Measurements from ENCODE around the gene MUC15. TPM values are rescaled to one million over a fixed set of nuclear protein-coding genes. Genes with fewer than 3 reads are reported as not detected.

The MUC15 gene
- total RNA-seq, 2 experiments from 2014 or later = not detected

DNA sequence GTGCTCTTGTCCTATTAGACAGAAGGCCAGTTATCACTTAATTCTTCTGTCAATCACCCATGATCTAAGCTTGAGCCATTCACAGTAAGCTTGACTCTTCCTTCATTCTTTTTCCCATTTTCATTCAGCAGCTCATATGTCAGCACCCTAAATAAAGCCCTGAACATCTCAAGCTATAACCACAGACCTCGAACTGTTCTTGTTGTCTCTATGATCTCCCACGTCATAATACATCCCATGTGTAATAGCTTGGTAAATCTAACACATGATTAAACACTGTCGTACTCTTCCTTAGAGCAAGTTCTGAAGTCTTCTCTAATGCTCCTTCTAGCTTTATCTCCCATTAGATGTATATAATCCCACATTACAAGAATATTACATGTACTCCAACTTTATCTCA, 14.4 kb downstream of the MUC15 start:
- intact Hi-C loops (cut with micrococcal nuclease) = no loop called here
- no peaks in the 10 kb centered on the region for H3K27me3 Mint-ChIP-seq
- H3K9me3 Mint-ChIP-seq = peaks cover 7% of the 10 kb centered on the region
- POLR2A ChIA-PET = no interaction called here
- CTCF ChIA-PET = no interaction called here
- H3K27ac Mint-ChIP-seq = no peak overlapping the region
- H3K36me3 Mint-ChIP-seq = no peaks in the 10 kb centered on the region
- no peaks in the 10 kb centered on the region for H3K4me1 Mint-ChIP-seq (ENCODE audit: low read depth)
- DNase-seq = no peak
- H3K4me3 Mint-ChIP-seq = no peak overlapping the region

DNA sequence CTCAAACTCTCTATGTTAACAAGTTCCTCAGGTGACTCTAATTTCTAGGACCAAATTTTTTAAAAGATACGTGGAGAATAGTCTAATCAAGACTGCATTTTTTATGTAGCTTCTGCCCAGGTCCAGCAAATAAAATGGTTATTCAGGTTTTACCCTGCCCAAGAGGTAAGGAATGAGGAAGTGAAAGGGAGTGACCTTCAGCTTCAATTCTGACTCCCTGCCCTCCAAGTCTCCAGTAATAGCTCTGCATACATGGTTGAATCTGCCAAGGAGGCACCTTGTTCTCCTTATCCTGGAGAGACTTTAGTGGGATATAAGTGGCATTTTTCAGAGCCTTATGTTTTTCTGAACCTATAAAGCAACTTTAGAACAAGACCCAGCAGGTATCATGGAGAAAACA, 15.5 kb downstream of the MUC15 start:
- H3K4me3 Mint-ChIP-seq = no peak overlapping the region
- intact Hi-C loops (cut with micrococcal nuclease) = no loop called here
- no peaks in the 10 kb centered on the region for H3K4me1 Mint-ChIP-seq (ENCODE audit: low read depth)
- ChIA-PET CTCF (no interaction called here), POLR2A (no interaction called here)
- H3K36me3 Mint-ChIP-seq = no peaks in the 10 kb centered on the region
- H3K27me3 Mint-ChIP-seq = no peaks in the 10 kb centered on the region
- no peak overlapping the region for H3K27ac Mint-ChIP-seq
- no peak for DNase-seq
- peaks cover 10% of the 10 kb centered on the region for H3K9me3 Mint-ChIP-seq

DNA sequence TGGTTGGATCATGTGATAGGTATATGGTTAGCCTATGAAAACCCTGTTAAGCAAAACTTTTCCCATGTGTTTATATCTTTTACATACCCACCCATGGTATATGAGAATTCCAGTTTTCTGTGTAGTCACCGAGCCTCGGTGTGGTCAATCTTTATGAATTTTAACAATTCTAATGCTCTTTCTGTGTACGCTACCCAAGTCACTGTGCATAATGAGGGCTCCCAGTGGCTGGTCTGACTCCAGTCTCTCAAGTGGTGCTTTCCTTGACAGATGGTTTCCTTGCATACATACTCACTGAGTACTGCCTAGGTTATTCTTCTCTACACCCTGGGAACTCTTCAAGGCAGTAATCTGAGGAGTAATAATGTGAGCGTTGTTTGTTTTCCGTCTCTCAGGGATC, 17.6 kb downstream of the MUC15 start:
- DNase-seq = no peak
- Mint-ChIP-seq H3K4me1 (ENCODE audit: low read depth) (no peaks in the 10 kb centered on the region), H3K36me3 (no peaks in the 10 kb centered on the region), H3K4me3 (no peak overlapping the region), H3K9me3 (peaks cover 7% of the 10 kb centered on the region), H3K27ac (no peak overlapping the region), H3K27me3 (no peaks in the 10 kb centered on the region)
- CTCF ChIA-PET = no interaction called here
- intact Hi-C loops (cut with micrococcal nuclease) = no loop called here
- POLR2A ChIA-PET = no interaction called here

GRCh38 chr11:26553182-26553581, 18.9 kb downstream of the MUC15 start:
- no peak for DNase-seq
- Mint-ChIP-seq H3K27me3 (no peaks in the 10 kb centered on the region), H3K9me3 (peaks cover 7% of the 10 kb centered on the region), H3K27ac (no peak overlapping the region), H3K4me1 (ENCODE audit: low read depth) (no peaks in the 10 kb centered on the region), H3K36me3 (no peaks in the 10 kb centered on the region), H3K4me3 (no peak overlapping the region)
- intact Hi-C loops (cut with micrococcal nuclease) = no loop called here
- POLR2A ChIA-PET = no interaction called here
- CTCF ChIA-PET = no interaction called here

GRCh38 chr11:26551186-26551801, 20.8 kb downstream of the MUC15 start:
- ChIA-PET POLR2A (no interaction called here), CTCF (no interaction called here)
- Mint-ChIP-seq H3K27me3 (no peaks in the 10 kb centered on the region), H3K27ac (no peak overlapping the region), H3K4me1 (ENCODE audit: low read depth) (no peaks in the 10 kb centered on the region), H3K36me3 (no peaks in the 10 kb centered on the region), H3K4me3 (no peak overlapping the region), H3K9me3 (peaks cover 7% of the 10 kb centered on the region)
- no peak for DNase-seq
- intact Hi-C loops (cut with micrococcal nuclease) = no loop called here

DNA sequence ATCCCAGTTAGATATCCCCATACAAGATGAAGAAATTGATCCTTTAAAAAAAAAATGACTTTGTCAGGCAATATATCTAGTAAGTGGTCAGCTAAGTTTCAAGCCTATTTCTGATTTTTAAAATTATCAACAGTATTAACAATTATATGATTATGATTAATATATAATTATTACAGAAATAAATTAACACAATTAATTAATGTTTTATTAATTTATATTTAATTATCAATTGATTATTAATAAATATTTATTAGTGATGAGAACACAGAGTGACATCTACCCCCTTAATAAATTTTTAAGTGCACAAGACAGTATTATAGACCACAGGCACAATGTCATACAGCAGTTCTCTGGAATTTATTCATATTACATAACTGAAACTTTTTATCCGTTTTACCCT, 22.0 kb downstream of the MUC15 start:
- H3K4me1 Mint-ChIP-seq (ENCODE audit: low read depth) = no peaks in the 10 kb centered on the region
- no peaks in the 10 kb centered on the region for H3K36me3 Mint-ChIP-seq
- ChIA-PET CTCF (no interaction called here), POLR2A (no interaction called here)
- H3K4me3 Mint-ChIP-seq = no peak overlapping the region
- intact Hi-C loops (cut with micrococcal nuclease) = no loop called here
- no peak for DNase-seq
- no peaks in the 10 kb centered on the region for H3K27me3 Mint-ChIP-seq
- H3K9me3 Mint-ChIP-seq = peaks cover 7% of the 10 kb centered on the region
- H3K27ac Mint-ChIP-seq = no peak overlapping the region

DNA sequence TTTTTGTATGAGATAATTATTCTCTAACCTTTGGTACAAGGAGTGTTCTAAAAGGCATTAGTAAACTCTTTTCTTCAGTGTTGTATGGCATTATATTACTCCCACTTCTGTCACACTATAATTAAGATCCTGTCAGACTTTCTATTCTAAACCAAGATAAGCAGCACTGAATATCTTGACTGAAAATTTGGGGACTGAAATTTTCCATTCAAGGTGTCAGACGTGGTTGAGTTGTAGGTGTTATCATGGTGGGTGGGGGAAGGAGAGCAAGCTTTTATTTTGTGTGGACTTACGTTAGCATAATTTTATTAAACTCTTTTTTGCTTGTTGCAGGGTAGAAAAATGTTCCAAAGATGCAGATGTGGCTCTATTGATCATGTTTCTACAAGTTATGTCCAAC, 22.9 kb downstream of the MUC15 start:
- ChIA-PET POLR2A (no interaction called here), CTCF (no interaction called here)
- no peaks in the 10 kb centered on the region for H3K4me1 Mint-ChIP-seq (ENCODE audit: low read depth)
- H3K27me3 Mint-ChIP-seq = no peaks in the 10 kb centered on the region
- H3K27ac Mint-ChIP-seq = no peak overlapping the region
- intact Hi-C loops (cut with micrococcal nuclease) = no loop called here
- no peaks in the 10 kb centered on the region for H3K36me3 Mint-ChIP-seq
- no peak overlapping the region for H3K4me3 Mint-ChIP-seq
- H3K9me3 Mint-ChIP-seq = peaks cover 3% of the 10 kb centered on the region
- DNase-seq = no peak

DNA sequence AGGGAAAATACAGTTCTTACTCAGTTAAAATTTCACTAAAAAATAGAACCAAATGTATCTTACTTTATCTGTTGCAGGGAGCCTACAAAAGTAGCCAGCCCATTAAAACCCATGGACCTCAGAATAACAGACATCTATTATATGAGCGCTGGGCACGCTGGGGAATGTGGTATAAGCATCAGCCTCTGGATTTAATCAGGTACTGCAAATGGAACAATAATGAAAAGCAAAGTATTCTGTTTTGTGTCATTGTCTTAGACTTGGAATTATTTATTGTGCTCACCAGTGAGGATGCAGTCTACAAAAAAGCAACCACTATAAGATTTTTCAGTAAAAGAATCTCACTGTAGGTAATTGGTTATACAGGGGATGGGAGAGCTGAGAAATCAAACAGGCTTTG, 30.2 kb downstream of the MUC15 start:
- intact Hi-C loops (cut with micrococcal nuclease) = no loop called here
- Mint-ChIP-seq H3K9me3 (peaks cover 10% of the 10 kb centered on the region), H3K4me1 (ENCODE audit: low read depth) (no peaks in the 10 kb centered on the region), H3K27ac (no peak overlapping the region), H3K27me3 (no peaks in the 10 kb centered on the region), H3K36me3 (no peaks in the 10 kb centered on the region), H3K4me3 (no peak overlapping the region)
- CTCF ChIA-PET = no interaction called here
- DNase-seq = no peak
- POLR2A ChIA-PET = no interaction called here

DNA sequence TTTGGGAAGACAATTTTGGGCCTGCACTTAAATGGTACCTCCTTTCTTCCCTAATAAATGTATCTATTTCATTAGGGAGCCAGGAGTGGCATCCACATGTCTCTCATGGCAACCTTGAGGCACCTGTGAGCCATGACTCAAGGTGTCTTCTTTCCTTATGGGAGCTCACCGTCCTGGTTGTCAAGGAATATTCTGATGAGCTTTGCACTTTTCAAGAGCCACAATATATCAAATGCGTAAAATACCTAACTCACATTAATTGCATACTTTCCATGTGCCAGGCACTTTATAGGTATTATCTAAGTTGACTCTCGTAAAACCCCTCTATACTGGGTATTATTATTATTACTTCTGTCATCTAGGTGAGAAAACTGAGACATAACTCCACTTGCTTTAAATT, 32.5 kb downstream of the MUC15 start:
- ChIA-PET POLR2A (no interaction called here), CTCF (no interaction called here)
- DNase-seq = no peak
- H3K27ac Mint-ChIP-seq = no peak overlapping the region
- no peaks in the 10 kb centered on the region for H3K36me3 Mint-ChIP-seq
- peaks cover 10% of the 10 kb centered on the region for H3K9me3 Mint-ChIP-seq
- H3K27me3 Mint-ChIP-seq = no peaks in the 10 kb centered on the region
- no peak overlapping the region for H3K4me3 Mint-ChIP-seq
- no peaks in the 10 kb centered on the region for H3K4me1 Mint-ChIP-seq (ENCODE audit: low read depth)
- intact Hi-C loops (cut with micrococcal nuclease) = no loop called here

DNA sequence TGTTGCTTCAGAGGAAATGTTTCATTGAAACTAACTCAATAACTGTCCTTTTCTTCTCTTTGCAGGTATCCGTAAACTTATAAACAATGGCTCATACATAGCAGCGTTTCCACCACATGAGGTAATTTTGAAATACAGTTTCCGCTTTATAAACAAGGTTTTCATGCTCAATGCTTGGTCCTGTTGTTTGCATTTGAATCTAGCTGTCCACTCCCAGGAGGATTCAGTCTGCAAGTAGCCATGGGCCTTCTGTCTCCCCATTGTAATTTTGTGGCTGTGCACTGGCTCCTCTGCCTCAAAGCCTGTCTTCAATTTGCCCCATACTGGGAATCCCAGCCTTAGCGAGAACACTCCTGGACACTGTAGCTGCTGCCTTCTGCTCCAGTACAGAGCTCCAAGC, 34.7 kb downstream of the MUC15 start:
- Mint-ChIP-seq H3K36me3 (no peaks in the 10 kb centered on the region), H3K9me3 (peaks cover 9% of the 10 kb centered on the region), H3K27ac (no peak overlapping the region), H3K4me1 (ENCODE audit: low read depth) (no peaks in the 10 kb centered on the region), H3K4me3 (no peak overlapping the region), H3K27me3 (no peaks in the 10 kb centered on the region)
- no peak for DNase-seq
- POLR2A ChIA-PET = no interaction called here
- intact Hi-C loops (cut with micrococcal nuclease) = no loop called here
- CTCF ChIA-PET = no interaction called here

DNA sequence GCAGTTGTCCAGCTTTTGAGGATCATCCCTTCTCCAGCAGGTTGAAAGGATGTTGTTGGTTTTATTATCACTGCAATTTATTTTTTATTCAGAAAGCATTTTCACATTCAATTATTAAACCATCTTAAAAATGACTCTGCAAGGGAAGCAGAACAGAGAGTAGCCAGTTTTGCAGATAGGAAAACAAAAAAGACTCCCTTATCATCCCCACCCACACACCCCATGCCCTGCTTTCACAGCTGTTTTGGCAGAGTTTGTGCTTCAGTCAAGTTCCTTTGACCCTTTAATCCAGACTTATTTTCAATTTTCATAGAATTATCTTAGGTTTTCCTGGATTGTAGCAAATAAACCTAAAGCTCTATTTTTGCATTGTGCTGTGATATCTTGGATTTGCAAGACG, 44.4 kb downstream of the MUC15 start:
- no peak overlapping the region for H3K27ac Mint-ChIP-seq
- peaks cover 10% of the 10 kb centered on the region for H3K9me3 Mint-ChIP-seq
- H3K4me3 Mint-ChIP-seq = no peak overlapping the region
- ChIA-PET CTCF (no interaction called here), POLR2A (interaction anchor here (0.5 kb wide), 1 partner anchor 18 kb away, joined by 3 read pairs; no protein-coding TSS in a partner anchor)
- DNase-seq = no peak
- no peaks in the 10 kb centered on the region for H3K36me3 Mint-ChIP-seq
- no peaks in the 10 kb centered on the region for H3K4me1 Mint-ChIP-seq (ENCODE audit: low read depth)
- intact Hi-C loops (cut with micrococcal nuclease) = no loop called here
- H3K27me3 Mint-ChIP-seq = no peaks in the 10 kb centered on the region

DNA sequence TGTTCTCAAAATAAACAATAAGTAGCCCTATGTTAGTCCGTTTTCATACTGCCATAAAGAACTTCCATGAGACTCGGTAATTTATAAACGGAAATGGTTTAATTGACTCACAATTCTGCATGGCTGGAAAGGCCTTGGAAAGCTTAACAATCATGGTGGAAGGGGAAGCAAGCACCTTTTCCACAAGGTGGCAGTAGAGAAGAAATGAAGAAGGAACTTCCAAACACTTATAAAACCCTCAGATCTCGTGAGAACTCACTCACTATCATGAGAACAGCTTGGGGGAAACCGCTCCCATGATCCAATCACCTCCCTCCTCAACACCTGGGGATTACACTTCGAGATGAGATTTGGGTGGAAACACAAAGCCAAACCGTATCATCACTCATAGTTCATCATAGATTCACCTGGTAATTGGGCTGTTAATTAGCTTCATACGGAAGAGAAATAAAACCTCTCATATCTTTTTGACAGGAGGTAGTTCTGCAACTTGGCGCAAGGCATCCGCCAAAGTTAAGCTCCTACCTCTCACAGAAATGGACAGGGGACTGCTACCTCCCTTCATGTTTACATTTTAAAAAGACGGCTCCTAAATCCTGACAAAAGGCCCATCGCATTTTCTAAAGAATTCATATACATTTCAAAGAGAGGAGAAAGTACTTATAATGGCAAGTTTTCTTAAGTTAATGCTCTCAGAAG, 49.0 kb downstream of the MUC15 start:
- H3K9me3 Mint-ChIP-seq = peaks cover 8% of the 10 kb centered on the region
- no peak overlapping the region for H3K4me3 Mint-ChIP-seq
- ChIA-PET POLR2A (no interaction called here), CTCF (no interaction called here)
- DNase-seq = no peak
- intact Hi-C loops (cut with micrococcal nuclease) = no loop called here
- no peaks in the 10 kb centered on the region for H3K4me1 Mint-ChIP-seq (ENCODE audit: low read depth)
- H3K36me3 Mint-ChIP-seq = no peaks in the 10 kb centered on the region
- H3K27ac Mint-ChIP-seq = no peak overlapping the region
- no peaks in the 10 kb centered on the region for H3K27me3 Mint-ChIP-seq

DNA sequence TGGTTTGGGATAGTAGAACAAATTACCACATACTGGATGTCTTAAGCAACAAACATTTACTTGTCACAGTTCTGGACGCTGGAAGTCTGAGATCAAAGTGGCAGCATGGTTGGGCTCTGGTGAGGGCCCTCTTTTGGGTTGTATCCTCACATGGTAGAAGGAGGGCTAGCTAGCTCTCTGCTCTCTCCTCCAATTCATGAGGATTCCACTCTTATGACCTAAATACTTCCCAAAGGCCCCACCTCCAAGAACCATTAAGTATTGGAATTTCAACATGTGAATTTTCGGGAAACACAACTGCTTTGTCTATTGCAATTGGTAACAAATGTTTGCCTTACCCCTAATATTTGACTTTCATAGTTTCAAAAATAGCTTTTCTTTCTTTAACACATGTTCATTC, 52.6 kb downstream of the MUC15 start:
- Mint-ChIP-seq H3K4me1 (ENCODE audit: low read depth) (no peaks in the 10 kb centered on the region), H3K9me3 (peaks cover 4% of the 10 kb centered on the region), H3K36me3 (no peaks in the 10 kb centered on the region), H3K27me3 (no peaks in the 10 kb centered on the region), H3K4me3 (no peak overlapping the region), H3K27ac (no peak overlapping the region)
- ChIA-PET POLR2A (no interaction called here), CTCF (no interaction called here)
- no peak for DNase-seq
- intact Hi-C loops (cut with micrococcal nuclease) = no loop called here
